Mesenteric fat pad (tissue), 1 donor: ENCODE data around the gene BCAP31. TPM values are rescaled to one million over a fixed set of nuclear protein-coding genes. Genes with fewer than 3 reads are reported as not detected.
"Not testable (repeated sequence)": the region's sequence is repeated elsewhere in the genome, so short reads cannot be mapped to it uniquely, and the experiment has no call there.

ENCODE experiments used
- DNase-seq: peaks from one replicate; pipeline ENCODE4 v3.0.0-alpha.2; 2020; ENCODE audit warnings: low spot score
- total RNA-seq: library from RNA; stranded (reverse); fragmentation: NEBNext Ultra II Directional; extraction: Animal tissue kit (Norgen Biotek cat#: 25700); gene quantifications from one replicate; pipeline ENCODE4 v1.2.1, GENCODE V29; 2021
- donor health status: DM: yes; HTN: yes; CAD: no.

Gene BCAP31
- total RNA-seq, 1 donor from 2014 or later: 513 TPM

- no peak for DNase-seq
These were observed 12.1 kb upstream of the BCAP31 start for GRCh38 chrX:153736071-153736820.

- DNase-seq: no peak
These were observed 11.1 kb upstream of the BCAP31 start for GRCh38 chrX:153735274-153735673.

- DNase-seq: no peak
These were observed 10.7 kb upstream of the BCAP31 start for GRCh38 chrX:153734871-153735270.

- no peak for DNase-seq
These were observed 9.6 kb upstream of the BCAP31 start for GRCh38 chrX:153733651-153734240.

GRCh38 chrX:153732401-153732800 is 8.2 kb upstream of the BCAP31 start:
- no peak for DNase-seq

GRCh38 chrX:153731845-153732215 is 7.6 kb upstream of the BCAP31 start:
- DNase-seq: no peak

GRCh38 chrX:153731117-153731844 is 7.1 kb upstream of the BCAP31 start:
- DNase-seq: no peak

GRCh38 chrX:153730115-153730514 is 5.9 kb upstream of the BCAP31 start:
- DNase-seq: not testable (repeated sequence)

- DNase-seq: no peak
These were observed 4.9 kb upstream of the BCAP31 start for GRCh38 chrX:153728951-153729631.

GRCh38 chrX:153728095-153728494 is 3.9 kb upstream of the BCAP31 start:
- DNase-seq: no peak

GRCh38 chrX:153727123-153727931 is 3.1 kb upstream of the BCAP31 start:
- peak; percentile 88 for DNase-seq

GRCh38 chrX:153726286-153727122 is 2.3 kb upstream of the BCAP31 start:
- peak; percentile 90 for DNase-seq

GRCh38 chrX:153725832-153726285 is 1.7 kb upstream of the BCAP31 start:
- peak; percentile 88 for DNase-seq

GRCh38 chrX:153725039-153725831 is 1.0 kb upstream of the BCAP31 start:
- DNase-seq: peak; percentile 88

GRCh38 chrX:153723351-153724251 is 586 bp downstream of the BCAP31 start:
- DNase-seq: no peak

- no peak for DNase-seq
These were observed 1.4 kb downstream of the BCAP31 start for GRCh38 chrX:153722704-153723350.

- no peak for DNase-seq
These were observed 4.5 kb downstream of the BCAP31 start for GRCh38 chrX:153719701-153720100.
